OCI-LY1 (cell line): ENCODE results near the gene MUC5AC.

Source experiments
- H2AFZ ChIP-seq: fragments of 200-600 bp; sonication (generic), shearing (Covaris generic); 2 replicates; pipeline ENCODE4 v1.6.0; 2014; ENCODE audit warnings: antibody characterized with exemption, mild to moderate bottlenecking, low read length
- H3F3A ChIP-seq: fragments of 200-600 bp; sonication (generic), shearing (Covaris generic); 2 replicates; pipeline ENCODE4 v1.6.0; 2014; ENCODE audit warnings: mild to moderate bottlenecking, antibody characterized with exemption, low read length, moderate library complexity; ENCODE audit not compliant: insufficient read depth
- H3K27ac ChIP-seq: fragments of 200-600 bp; sonication (generic); 2 replicates; pipeline ENCODE4 v1.5.1; 2014; ENCODE audit warnings: low read length, mixed run types, mild to moderate bottlenecking, low read depth; ENCODE audit not compliant: poor library complexity, severe bottlenecking
- H3K27me3 ChIP-seq: fragments of 200-600 bp; sonication (generic); 2 replicates; pipeline ENCODE4 v1.6.0; 2014; ENCODE audit warnings: antibody characterized with exemption, mild to moderate bottlenecking, low read length, moderate library complexity; ENCODE audit not compliant: insufficient read depth
- H3K36me3 ChIP-seq: fragments of 200-600 bp; sonication (generic); 2 replicates; pipeline ENCODE4 v1.6.1; 2014; ENCODE audit warnings: mild to moderate bottlenecking, antibody characterized with exemption, low read length, moderate library complexity, mixed read lengths; ENCODE audit not compliant: insufficient read depth
- H3K4me1 ChIP-seq: fragments of 200-600 bp; sonication (generic); 2 replicates; pipeline ENCODE4 v1.5.1; 2014; ENCODE audit warnings: mild to moderate bottlenecking, low read length, moderate library complexity; ENCODE audit not compliant: insufficient read depth, severe bottlenecking
- H3K4me2 ChIP-seq: fragments of 200-600 bp; sonication (generic), shearing (Covaris generic); 2 replicates; pipeline ENCODE4 v1.6.1; 2014; ENCODE audit warnings: low read length
- H3K4me3 ChIP-seq: fragments of 200-600 bp; sonication (generic); 2 replicates; pipeline ENCODE4 v1.5.1; 2014; ENCODE audit warnings: low read length, low read depth, mild to moderate bottlenecking, mixed read lengths; ENCODE audit not compliant: poor library complexity, severe bottlenecking
- H3K79me2 ChIP-seq: fragments of 200-600 bp; shearing (Covaris generic); 2 replicates; pipeline ENCODE4 v1.6.1; 2016; ENCODE audit warnings: mixed run types, low read length, mixed read lengths; ENCODE audit not compliant: insufficient read depth
- H3K9ac ChIP-seq: fragments of 200-600 bp; sonication (generic), shearing (Covaris generic); 2 replicates; pipeline ENCODE4 v1.6.1; 2014; ENCODE audit warnings: mild to moderate bottlenecking, low read length, mixed read lengths
- H3K9me2 ChIP-seq: fragments of 200-600 bp; sonication (generic), shearing (Covaris generic); 2 replicates; pipeline ENCODE4 v1.6.1; 2014; ENCODE audit warnings: low read depth, mild to moderate bottlenecking, low read length, mixed read lengths
- H3K9me3 ChIP-seq: fragments of 200-600 bp; shearing (Covaris generic); 2 replicates; pipeline ENCODE4 v1.6.1; 2014; ENCODE audit warnings: low read length, mixed read lengths
- H4K20me1 ChIP-seq: fragments of 200-600 bp; sonication (generic), shearing (Covaris generic); 2 replicates; pipeline ENCODE4 v1.6.0; 2016; ENCODE audit warnings: mild to moderate bottlenecking, low read length; ENCODE audit not compliant: insufficient read depth
- EZH2 ChIP-seq: fragments of 200-600 bp; sonication (generic), shearing (Covaris generic); IDR thresholded peaks from 2 replicates; pipeline ENCODE4 v1.8.0; 2017; ENCODE audit warnings: borderline replicate concordance, mixed run types, mild to moderate bottlenecking, antibody characterized with exemption, low read length, moderate library complexity, mixed read lengths
- TF ChIP-seq, protein P1 (sequence below): fragments of 200-600 bp; sonication (generic), shearing (Covaris generic); IDR thresholded peaks from 2 replicates; pipeline ENCODE4 v1.5.1; 2017; ENCODE audit warnings: mild to moderate bottlenecking, antibody characterized with exemption, low read length, moderate library complexity, mixed read lengths

MUC5AC gene

DNA sequence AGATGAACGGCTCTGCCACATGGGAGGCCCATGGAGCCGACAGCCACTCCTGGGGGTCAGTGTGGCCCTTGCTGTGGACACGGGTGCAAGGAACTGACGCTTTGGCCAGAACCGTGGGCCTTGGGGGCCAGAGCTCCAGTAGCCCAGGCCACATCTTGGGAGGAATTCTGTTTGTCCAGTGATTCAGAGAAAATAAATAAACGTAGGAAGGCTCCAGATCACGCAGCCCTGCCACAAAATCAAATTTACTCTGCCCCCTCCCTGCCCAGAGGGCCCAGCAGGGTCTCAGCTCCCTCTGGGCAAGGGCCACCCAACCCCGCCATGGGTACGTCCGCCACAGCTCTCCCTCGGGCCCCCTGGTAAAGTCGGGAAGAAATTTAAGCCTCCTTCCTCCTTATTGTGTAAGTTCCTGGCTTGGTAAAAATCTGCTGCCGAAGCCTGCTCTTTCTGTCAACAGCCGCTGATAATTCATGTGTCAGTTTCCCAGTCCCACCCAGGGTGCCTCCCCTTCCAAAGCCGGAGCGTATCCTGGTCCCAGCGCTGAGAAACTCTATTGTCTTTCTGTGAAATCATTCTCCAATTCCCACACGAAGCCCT is 6.9 kb upstream of the MUC5AC start:
- H3K79me2 ChIP-seq: no peaks in the 10 kb centered on the region
- no peaks in the 10 kb centered on the region for H3K27me3 ChIP-seq
- H3K4me3 ChIP-seq: no peak overlapping the region
- H3K27ac ChIP-seq: no peak overlapping the region
- 0 out of 2 replicates have a peak, but pooled peaks cover 3% of the 10 kb centered on the region for H3K9me3 ChIP-seq
- no peaks in the 10 kb centered on the region for H3K4me1 ChIP-seq
- H3F3A ChIP-seq: no peaks in the 10 kb centered on the region
- H2AFZ ChIP-seq: no peak overlapping the region
- H3K9ac ChIP-seq: no peak overlapping the region
- H4K20me1 ChIP-seq: no peaks in the 10 kb centered on the region
- H3K9me2 ChIP-seq: no peaks in the 10 kb centered on the region
- H3K4me2 ChIP-seq: no peak overlapping the region
- TF ChIP-seq, protein P1, sequence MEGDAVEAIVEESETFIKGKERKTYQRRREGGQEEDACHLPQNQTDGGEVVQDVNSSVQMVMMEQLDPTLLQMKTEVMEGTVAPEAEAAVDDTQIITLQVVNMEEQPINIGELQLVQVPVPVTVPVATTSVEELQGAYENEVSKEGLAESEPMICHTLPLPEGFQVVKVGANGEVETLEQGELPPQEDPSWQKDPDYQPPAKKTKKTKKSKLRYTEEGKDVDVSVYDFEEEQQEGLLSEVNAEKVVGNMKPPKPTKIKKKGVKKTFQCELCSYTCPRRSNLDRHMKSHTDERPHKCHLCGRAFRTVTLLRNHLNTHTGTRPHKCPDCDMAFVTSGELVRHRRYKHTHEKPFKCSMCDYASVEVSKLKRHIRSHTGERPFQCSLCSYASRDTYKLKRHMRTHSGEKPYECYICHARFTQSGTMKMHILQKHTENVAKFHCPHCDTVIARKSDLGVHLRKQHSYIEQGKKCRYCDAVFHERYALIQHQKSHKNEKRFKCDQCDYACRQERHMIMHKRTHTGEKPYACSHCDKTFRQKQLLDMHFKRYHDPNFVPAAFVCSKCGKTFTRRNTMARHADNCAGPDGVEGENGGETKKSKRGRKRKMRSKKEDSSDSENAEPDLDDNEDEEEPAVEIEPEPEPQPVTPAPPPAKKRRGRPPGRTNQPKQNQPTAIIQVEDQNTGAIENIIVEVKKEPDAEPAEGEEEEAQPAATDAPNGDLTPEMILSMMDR: no peak
- no peak for TF ChIP-seq EZH2
- H3K36me3 ChIP-seq: no peaks in the 10 kb centered on the region

DNA sequence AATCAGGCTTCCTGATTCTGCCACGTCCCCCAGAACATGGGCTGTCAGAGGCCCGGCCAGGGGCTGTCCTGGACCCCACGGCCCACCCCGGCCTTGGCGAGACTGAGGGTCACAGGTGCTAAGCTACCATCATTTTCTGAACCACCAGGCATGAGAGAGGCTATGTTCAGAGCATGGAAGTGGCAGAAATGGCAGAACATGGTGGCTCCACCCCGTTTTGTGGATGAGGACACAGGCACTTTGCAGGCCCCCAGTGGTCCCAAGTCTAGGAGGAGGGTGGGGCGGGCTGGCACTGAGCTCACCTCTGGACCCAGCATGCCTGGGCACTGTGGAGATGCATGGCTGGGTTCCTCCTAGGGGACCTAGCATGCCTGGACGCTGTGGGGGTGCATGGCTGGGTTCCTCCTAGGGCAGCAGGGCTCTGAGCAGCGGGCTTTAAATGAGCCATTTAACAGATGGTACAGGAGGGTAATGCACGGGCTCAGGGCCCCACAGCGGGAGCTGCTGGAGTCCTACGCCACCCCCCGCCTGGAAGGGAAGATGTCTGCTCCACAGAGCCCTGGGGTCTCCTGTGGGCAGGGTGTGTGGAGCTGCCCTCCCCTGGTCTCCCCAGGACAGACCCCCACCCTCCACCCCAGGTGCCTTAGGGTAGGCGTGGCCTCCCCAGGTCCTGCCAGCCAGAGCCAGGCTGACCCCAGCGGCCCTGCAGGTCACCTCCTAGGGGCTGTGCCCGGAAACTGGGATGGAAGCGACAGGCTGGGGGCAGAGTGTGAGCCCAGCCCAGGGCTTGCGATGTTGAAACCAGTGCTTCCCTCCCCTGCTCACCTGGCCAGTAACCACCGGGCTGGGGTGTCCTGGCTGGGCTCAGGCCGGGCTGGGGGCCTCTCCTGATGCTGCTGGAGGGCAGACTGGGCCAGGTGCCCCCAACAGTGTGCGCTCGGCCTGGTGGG is 6.1 kb upstream of the MUC5AC start:
- Histone ChIP-seq H3K36me3 (no peaks in the 10 kb centered on the region), H3K4me2 (no peak overlapping the region), H2AFZ (no peak overlapping the region), H3K27ac (no peak overlapping the region), H3K9me2 (no peaks in the 10 kb centered on the region), H3F3A (no peaks in the 10 kb centered on the region), H4K20me1 (no peaks in the 10 kb centered on the region), H3K4me1 (no peaks in the 10 kb centered on the region), H3K9me3 (0 out of 2 replicates have a peak, but pooled peaks cover 3% of the 10 kb centered on the region), H3K27me3 (no peaks in the 10 kb centered on the region), H3K4me3 (no peak overlapping the region), H3K9ac (no peak overlapping the region), H3K79me2 (no peaks in the 10 kb centered on the region)
- TF ChIP-seq, protein P1: no peak
- no peak for TF ChIP-seq EZH2

DNA sequence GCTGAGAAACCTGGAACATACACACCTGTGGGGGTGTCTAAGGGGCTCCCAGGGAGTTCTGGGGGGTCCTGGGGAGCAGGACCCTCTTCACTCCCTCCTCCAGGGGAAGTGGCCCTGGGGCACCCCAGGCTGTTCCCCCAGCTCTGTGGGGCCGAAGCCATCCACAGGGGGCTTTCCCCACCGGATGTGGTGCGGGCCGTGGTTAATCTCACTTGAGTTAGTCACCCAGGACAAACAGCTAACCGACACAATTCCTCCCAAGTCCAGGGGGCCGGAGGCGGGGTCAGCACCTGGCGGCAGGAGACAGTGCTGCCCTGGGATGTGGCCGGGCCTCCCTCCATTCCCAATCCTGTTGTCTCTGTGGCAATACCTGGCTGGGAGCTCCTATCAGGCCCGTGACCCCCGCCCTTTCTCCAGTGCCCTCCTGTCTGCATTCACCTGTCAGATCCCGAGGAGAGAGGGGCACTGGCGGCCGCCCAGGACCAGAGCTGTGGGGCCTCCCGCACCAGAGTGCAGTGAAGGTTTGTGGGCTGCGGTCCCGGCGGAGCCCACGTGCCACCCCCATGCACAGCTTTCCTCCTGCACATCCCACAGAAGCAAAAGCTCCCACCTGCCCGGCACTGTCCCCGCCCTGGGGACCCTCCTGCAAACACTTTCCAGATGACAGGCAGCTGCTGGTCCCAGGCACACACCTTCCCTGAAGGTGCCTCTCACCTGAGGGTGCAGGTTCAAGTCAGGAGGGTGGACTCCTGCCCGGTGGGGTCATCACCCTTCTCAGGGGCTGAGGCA is 5.2 kb upstream of the MUC5AC start:
- Histone ChIP-seq H3K4me1 (no peaks in the 10 kb centered on the region), H3K27me3 (no peaks in the 10 kb centered on the region), H4K20me1 (no peaks in the 10 kb centered on the region), H3K9ac (no peak overlapping the region), H3K4me3 (no peak overlapping the region), H3K79me2 (no peaks in the 10 kb centered on the region), H3K9me2 (no peaks in the 10 kb centered on the region), H3F3A (no peaks in the 10 kb centered on the region), H2AFZ (no peak overlapping the region), H3K27ac (no peak overlapping the region), H3K36me3 (no peaks in the 10 kb centered on the region), H3K9me3 (0 out of 2 replicates have a peak, but pooled peaks cover 3% of the 10 kb centered on the region), H3K4me2 (no peak overlapping the region)
- TF ChIP-seq, protein P1: no peak
- no peak for TF ChIP-seq EZH2
